ENCODE measurements around the gene SCNN1B.

Gene SCNN1B

DNA sequence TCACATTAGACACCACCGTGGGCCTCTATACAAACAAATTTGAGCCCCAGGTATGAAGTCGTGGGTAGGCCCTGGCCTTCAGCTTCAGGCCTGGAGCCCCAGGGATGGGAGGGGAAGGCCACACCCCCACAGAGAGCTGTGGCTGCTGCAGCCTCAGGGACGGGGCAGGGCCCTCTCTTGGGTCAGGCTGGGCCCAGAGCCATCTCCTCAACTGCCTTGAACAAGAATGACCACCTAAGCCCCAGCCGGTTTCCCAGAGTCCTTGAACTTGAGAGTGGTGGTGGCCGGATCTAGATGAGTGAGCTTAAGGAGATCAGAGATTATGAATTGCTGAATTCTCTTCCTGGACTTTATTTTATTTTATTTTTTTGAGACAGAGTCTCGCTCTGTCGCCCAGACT is 18.6 kb downstream of the SCNN1B start:
- no peak for DNase-seq (ENCODE audit: low read depth, low spot score)

- no peak for DNase-seq (ENCODE audit: low read depth, low spot score)
These were observed 19.2 kb downstream of the SCNN1B start for GRCh38 chr16:23321206-23321875.

GRCh38 chr16:23323224-23324030 is 21.3 kb downstream of the SCNN1B start:
- DNase-seq (ENCODE audit: low read depth, low spot score), result no peak

GRCh38 chr16:23324727-23325126 is 22.6 kb downstream of the SCNN1B start:
- DNase-seq (ENCODE audit: low read depth, low spot score), result no peak

DNA sequence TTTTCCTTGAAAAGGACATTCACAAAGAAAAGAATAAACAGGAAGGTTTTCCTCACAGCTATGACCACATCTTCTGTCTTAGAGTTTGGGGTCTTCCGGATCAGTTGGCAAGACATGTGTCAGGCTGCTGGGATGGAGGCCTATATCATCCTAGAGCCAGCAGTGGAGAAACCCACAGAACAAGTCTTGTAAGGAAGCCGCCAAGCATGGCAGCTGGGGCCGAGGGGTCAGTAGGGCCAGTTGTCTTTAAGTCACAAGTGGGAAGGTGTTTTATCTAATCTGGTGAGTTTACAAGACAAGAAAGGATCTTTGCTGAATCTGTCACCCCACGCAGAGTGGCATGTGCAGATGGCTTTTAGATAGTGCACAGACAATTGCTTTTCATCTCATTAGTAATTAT is 25.7 kb downstream of the SCNN1B start:
- DNase-seq (ENCODE audit: low read depth, low spot score), result no peak

DNA sequence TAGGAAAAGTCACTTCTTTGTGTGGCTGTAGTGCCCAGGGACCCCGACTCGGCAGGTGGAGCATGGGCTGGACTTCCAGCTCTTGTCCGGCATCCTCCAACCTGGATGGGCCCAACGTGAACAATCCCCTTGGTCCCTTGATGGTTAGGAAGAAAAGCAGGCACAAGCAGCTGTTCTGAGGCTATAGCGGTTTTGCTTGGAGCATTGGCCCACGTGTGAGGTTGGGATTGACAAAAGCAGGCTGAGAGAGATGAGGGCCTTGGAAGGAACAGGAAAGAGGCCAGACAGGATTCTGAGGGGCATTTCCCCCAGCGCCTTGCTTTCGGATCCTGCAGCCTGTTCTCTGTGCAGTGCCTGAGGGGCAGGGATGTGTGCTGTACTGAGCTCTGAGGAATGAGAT is 28.1 kb downstream of the SCNN1B start:
- no peak for DNase-seq (ENCODE audit: low read depth, low spot score)

GRCh38 chr16:23330583-23331249 is 28.6 kb downstream of the SCNN1B start:
- no peak for DNase-seq (ENCODE audit: low read depth, low spot score)

GRCh38 chr16:23333034-23333579 is 31.0 kb downstream of the SCNN1B start:
- DNase-seq (ENCODE audit: low read depth, low spot score), result no peak

- DNase-seq (ENCODE audit: low read depth, low spot score), result no peak
These were observed 31.8 kb downstream of the SCNN1B start for GRCh38 chr16:23333831-23334456.

DNA sequence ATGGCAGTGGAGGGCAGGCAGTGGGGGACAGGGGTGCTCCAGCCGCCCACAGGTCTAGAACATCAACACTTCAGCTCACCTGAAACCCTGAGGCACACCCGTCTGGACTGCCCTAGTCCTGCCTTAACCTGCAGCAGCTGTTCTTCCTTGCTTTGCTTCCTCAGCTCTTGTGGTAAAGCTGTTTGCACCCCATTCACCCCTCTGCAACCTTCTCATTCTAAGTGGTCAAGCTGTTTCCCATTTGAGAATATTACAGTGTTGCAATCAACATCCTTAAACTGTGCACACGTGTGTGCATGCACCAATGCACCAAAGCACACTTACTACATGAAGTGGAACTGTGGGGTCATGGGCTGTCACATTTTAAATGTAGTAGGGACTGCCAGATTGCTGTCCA is 32.4 kb downstream of the SCNN1B start:
- no peak for DNase-seq (ENCODE audit: low read depth, low spot score)

DNA sequence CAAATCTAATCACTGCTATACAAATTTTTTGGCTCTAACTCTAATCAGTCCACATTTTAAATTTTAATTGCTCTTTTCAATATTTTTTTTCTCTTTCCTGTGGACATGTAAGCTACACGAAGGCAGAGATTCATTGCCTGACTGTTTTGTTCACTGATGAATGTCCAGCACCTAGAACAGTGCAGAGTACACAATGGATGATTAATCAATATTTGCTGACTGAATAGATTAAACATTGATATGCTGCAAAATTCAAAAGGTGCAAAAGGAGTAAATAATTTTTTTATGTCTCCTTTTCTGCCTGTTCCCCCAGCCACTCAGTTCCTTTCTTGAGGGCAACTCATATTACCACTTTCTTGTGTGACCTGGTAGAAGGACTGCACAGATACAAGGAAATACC is 32.8 kb downstream of the SCNN1B start:
- DNase-seq (ENCODE audit: low read depth, low spot score), result no peak

GRCh38 chr16:23337836-23338550 is 35.9 kb downstream of the SCNN1B start:
- DNase-seq (ENCODE audit: low read depth, low spot score), result no peak

GRCh38 chr16:23339787-23340186 is 37.7 kb downstream of the SCNN1B start:
- no peak for DNase-seq (ENCODE audit: low read depth, low spot score)

DNA sequence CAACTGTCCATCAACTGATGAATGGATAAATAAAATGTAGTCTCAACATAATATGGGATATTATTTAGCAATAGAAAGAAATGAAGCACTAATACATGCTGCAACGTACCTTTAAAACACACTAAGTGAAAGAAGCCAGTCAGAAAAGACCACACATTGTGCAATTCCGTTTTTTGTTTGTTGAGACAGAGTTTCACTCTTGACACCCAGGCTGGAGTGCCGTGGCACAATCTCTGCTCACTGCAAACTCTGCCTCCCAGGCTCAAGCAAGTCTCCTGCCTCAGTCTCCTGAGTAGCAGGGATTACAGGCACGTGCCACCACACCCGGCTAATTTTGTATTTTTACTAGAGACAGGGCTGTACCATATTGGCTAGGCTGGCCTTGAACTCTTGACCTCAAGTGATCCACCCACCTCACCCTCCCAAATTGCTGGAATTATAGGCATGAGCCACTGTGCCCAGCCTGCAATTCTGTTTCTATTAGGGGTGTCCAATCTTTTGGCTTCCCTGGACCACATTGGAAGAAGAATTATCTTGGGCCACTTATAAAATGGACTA is 40.1 kb downstream of the SCNN1B start:
- DNase-seq (ENCODE audit: low read depth, low spot score), result no peak

GRCh38 chr16:23343643-23344612 is 41.8 kb downstream of the SCNN1B start:
- DNase-seq (ENCODE audit: low read depth, low spot score), result no peak

DNA sequence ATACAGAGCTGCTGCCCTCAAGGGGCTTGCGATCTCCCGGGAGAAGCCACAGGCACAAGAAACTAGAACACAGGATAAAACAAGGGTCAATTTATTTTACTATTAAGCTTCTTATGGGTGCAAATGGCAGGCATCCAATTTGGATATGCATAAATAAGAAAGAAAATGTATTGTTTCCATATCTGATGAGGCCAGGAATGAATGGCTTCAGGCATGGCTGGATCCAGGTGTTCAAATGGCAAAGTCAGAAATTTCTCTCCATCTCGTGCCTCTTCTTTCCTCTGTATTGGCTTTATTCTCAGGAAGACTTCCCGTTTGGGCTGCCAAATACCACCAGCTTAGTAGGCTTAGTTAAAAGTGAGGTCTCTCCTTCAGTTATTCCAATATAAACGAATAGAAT is 43.1 kb downstream of the SCNN1B start:
- DNase-seq (ENCODE audit: low read depth, low spot score), result no peak

GRCh38 chr16:23348579-23349469 is 46.7 kb downstream of the SCNN1B start:
- DNase-seq (ENCODE audit: low read depth, low spot score), result no peak

DNA sequence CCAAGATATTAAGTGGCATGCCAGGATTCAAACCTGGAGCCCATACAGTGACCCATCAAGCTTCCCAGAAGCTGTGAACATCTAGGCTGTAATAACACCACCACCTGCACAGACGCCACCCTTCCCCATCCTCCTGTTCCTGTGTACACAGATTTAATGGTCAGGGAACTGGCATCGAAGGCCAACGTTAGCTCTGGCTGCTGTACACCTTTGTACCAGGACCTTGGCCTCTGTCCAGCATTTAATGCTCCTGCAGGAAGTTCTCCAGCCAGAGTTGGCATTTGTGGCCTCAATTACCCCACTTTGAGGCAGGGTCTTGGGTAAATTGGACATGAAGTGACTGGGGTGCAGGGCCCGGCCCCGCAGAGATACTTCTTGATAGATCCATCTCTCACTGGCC is 49.3 kb downstream of the SCNN1B start:
- DNase-seq (ENCODE audit: low read depth, low spot score), result no peak

GRCh38 chr16:23353440-23353839 is 51.3 kb downstream of the SCNN1B start:
- DNase-seq (ENCODE audit: low read depth, low spot score), result no peak
